GM12872 (cell line): ENCODE results near the gene WASF1.

Experiments used
- CTCF ChIP-seq: IDR thresholded peaks from 3 replicates; pipeline ENCODE4 v1.5.1; 2011; ENCODE audit warnings: low read depth, mild to moderate bottlenecking, low read length, moderate library complexity; ENCODE audit not compliant: insufficient read depth

WASF1 gene

GRCh38 chr6:110179406-110180227 lies at the start of gene WASF1:
TSS of gene WASF1 (minus strand) at chr6:110179670. CDS start at chr6:110127601, 52,069 bp downstream.
- no peak for TF ChIP-seq CTCF

- TF ChIP-seq CTCF, result no peak
These were observed 46.8 kb upstream of the WASF1 start for GRCh38 chr6:110226261-110226660.

GRCh38 chr6:110221738-110222137 lies 42.3 kb upstream of the WASF1 start:
- no peak for TF ChIP-seq CTCF

- TF ChIP-seq CTCF, result no peak
These were observed 37.8 kb upstream of the WASF1 start for GRCh38 chr6:110217266-110217665.

- no peak for TF ChIP-seq CTCF
These were observed 36.7 kb upstream of the WASF1 start for GRCh38 chr6:110216140-110216539.

GRCh38 chr6:110214338-110214737 lies 34.9 kb upstream of the WASF1 start:
- TF ChIP-seq CTCF, result no peak

GRCh38 chr6:110211753-110212152 lies 32.3 kb upstream of the WASF1 start:
- no peak for TF ChIP-seq CTCF
